ENCODE results near the gene THYN1. TPM values are rescaled to one million over a fixed set of nuclear protein-coding genes. Genes with fewer than 3 reads are reported as not detected.

Gene THYN1
- total RNA-seq, 1 donor from 2014 or later: 89.4 TPM

- no peak overlapping the region for H3K4me3 ChIP-seq (ENCODE audit: low read depth, low read length)
- DNase-seq (ENCODE audit: low read depth): no peak
- H3K27me3 ChIP-seq (ENCODE audit: control insufficient read depth, insufficient read depth, low read length): no peaks in the 10 kb centered on the region
- H3K36me3 ChIP-seq (ENCODE audit: control insufficient read depth, insufficient read depth, low read length): peaks cover 2% of the 10 kb centered on the region
- no peak for TF ChIP-seq CTCF (IDR thresholded peaks at IDR 0.05; ENCODE audit: insufficient read depth, low read length, poor library complexity, severe bottlenecking)
Measured at GRCh38 chr11:134233729-134234179, 19.4 kb downstream of the THYN1 start.

DNA sequence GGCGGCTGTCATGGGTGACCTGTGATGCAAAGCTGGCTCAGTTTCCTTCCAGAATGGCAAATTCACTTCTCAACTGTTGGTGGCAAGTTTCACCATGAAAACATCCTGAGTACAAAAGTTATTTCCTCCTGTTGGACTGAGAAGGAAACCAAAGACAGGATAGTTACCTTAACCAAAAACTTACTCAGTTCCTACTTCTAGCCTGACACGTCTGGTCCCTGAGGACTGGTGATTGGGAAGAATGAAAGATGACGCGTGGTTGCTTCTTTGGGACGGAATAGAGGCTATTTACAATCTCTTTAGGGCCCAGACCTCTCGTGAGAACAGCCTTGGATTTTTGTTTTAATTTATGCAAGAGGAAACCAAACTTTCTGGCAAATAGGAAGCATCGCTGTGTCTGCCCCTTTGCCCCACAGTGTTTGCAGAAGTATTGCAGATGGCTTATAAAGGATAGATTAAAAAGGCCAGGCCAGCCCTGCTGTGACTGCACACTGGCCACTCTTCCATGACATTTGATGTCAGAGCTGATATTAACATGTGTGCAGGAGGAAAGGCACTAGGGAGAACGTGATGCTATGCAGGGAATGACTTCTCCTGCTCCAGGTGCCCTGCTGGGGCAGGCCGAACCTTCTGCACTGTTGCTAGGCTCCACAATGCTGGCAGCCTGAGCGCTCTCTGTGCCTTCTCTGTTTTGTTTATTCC, 21.0 kb downstream of the THYN1 start:
- Histone ChIP-seq H3K36me3 (ENCODE audit: control insufficient read depth, insufficient read depth, low read length) (peaks cover 2% of the 10 kb centered on the region), H3K27me3 (ENCODE audit: control insufficient read depth, insufficient read depth, low read length) (no peaks in the 10 kb centered on the region), H3K4me3 (ENCODE audit: low read depth, low read length) (no peak overlapping the region)
- no peak for DNase-seq (ENCODE audit: low read depth)
- TF ChIP-seq CTCF (IDR thresholded peaks at IDR 0.05; ENCODE audit: insufficient read depth, low read length, poor library complexity, severe bottlenecking): no peak

DNA sequence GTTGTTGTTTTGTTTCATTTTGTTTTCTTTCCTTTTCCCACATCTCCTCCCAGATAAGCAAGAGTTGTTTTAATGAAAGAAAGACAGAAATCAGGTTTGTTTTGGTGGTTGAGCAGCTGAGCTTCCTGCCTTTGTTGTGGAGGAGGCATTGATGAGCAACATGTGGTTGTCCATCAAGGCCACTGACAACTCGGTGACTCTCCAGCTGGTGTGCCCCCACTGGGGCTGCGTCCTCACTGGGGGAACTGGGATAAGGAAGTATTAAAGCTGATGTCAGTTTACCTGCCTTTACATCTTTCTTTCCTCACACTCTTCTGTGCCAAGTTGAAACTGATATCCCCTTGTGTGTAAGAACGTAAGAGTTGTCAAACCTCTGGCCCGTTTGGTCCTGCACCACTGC, 22.8 kb downstream of the THYN1 start:
- no peak for TF ChIP-seq CTCF (IDR thresholded peaks at IDR 0.05; ENCODE audit: insufficient read depth, low read length, poor library complexity, severe bottlenecking)
- peaks cover 2% of the 10 kb centered on the region for H3K36me3 ChIP-seq (ENCODE audit: control insufficient read depth, insufficient read depth, low read length)
- H3K27me3 ChIP-seq (ENCODE audit: control insufficient read depth, insufficient read depth, low read length): no peaks in the 10 kb centered on the region
- DNase-seq (ENCODE audit: low read depth): no peak
- H3K4me3 ChIP-seq (ENCODE audit: low read depth, low read length): no peak overlapping the region

DNA sequence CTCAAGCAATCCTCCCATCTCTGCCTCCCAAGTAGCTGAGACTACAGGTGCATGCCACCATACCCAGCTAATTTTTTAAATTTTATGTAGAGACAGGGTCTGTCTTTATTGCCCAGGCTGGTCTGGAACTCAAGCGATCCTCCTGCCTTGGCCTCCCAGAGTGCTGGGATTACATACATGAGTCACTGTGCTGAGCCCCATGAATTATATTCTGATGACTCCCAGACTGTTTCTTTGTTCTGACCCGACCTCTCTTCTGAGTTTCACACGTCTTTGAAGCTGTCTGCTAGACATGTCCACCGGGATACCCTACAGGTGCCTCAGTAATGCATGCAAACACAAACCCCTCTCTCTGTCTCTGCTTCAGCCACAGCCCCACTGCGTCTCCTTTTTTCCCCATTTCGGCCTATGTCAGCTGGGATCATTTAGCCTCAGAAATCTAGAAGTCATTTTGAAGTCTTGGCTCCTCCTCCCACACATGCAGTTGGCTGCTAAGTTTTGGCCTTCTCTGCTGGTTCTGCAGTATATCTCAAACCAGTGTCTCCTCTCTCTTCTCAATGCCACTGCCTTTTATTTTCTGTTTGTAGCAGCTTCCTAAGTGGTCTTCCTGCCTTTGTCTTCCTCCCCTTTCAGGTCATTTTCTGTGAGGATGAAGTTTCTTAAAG, 23.9 kb downstream of the THYN1 start:
- no peak for TF ChIP-seq CTCF (IDR thresholded peaks at IDR 0.05; ENCODE audit: insufficient read depth, low read length, poor library complexity, severe bottlenecking)
- DNase-seq (ENCODE audit: low read depth): no peak

GRCh38 chr11:134228625-134229024, 24.5 kb downstream of the THYN1 start:
- no peak for TF ChIP-seq CTCF (IDR thresholded peaks at IDR 0.05; ENCODE audit: insufficient read depth, low read length, poor library complexity, severe bottlenecking)
- peak; percentile 63 for DNase-seq (ENCODE audit: low read depth)

More for the DNA sequence above, 23.9 kb downstream of the THYN1 start:
- Histone ChIP-seq H3K27me3 (ENCODE audit: control insufficient read depth, insufficient read depth, low read length) (no peaks in the 10 kb centered on the region), H3K4me3 (ENCODE audit: low read depth, low read length) (no peak overlapping the region), H3K36me3 (ENCODE audit: control insufficient read depth, insufficient read depth, low read length) (peaks cover 2% of the 10 kb centered on the region)

More at GRCh38 chr11:134228625-134229024, 24.5 kb downstream of the THYN1 start:
- Histone ChIP-seq H3K27me3 (ENCODE audit: control insufficient read depth, insufficient read depth, low read length) (no peaks in the 10 kb centered on the region), H3K4me3 (ENCODE audit: low read depth, low read length) (no peak overlapping the region), H3K36me3 (ENCODE audit: control insufficient read depth, insufficient read depth, low read length) (peaks cover 2% of the 10 kb centered on the region)
